ENCODE results near the gene ZNF385C. TPM values are rescaled to one million over a fixed set of nuclear protein-coding genes. Genes with fewer than 3 reads are reported as not detected.
"Not testable (repeated sequence)": the region's sequence is repeated elsewhere in the genome, so short reads cannot be mapped to it uniquely, and the experiment has no call there.

Gene ZNF385C
- total RNA-seq, 1 donor from 2014 or later, result 2.7 TPM

DNA sequence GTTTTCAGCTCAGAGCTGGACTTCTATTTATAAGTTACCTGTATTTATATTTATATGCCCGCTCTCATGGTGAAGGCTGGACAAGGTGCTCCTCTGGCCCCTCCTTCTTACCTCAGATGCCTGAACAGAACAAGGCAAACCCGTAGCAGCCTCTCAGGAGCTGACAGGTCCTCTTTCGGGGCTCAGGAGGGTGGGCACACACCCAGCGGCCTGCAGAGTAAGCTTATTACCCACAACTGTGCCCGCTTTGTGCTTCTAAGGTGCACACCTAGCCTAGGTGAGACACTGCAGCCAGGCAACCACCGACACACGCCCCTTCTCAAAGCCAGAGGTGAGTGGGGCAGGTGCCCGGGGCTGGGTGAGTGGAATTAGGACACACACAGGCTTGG, 73.1 kb downstream of the ZNF385C start:
- DNase-seq (ENCODE audit: low spot score, unreplicated experiment), result no peak
- Mint-ChIP-seq H3K4me3 (ENCODE audit: low read depth) (no peak overlapping the region), H3K36me3 (ENCODE audit: insufficient read depth) (peaks cover 7% of the 10 kb centered on the region), H3K9me3 (ENCODE audit: low read depth) (no peaks in the 10 kb centered on the region), H3K27ac (no peak overlapping the region), H3K4me1 (ENCODE audit: low read depth) (peaks cover 11% of the 10 kb centered on the region), H3K27me3 (peaks cover 4% of the 10 kb centered on the region)
- TF ChIP-seq CTCF (IDR thresholded peaks at IDR 0.05; ENCODE audit: unreplicated experiment), result no peak

- peak overlapping the region; percentile 37 for H3K27ac Mint-ChIP-seq
These were observed 74.5 kb downstream of the ZNF385C start for GRCh38 chr17:42023524-42024349.

DNA sequence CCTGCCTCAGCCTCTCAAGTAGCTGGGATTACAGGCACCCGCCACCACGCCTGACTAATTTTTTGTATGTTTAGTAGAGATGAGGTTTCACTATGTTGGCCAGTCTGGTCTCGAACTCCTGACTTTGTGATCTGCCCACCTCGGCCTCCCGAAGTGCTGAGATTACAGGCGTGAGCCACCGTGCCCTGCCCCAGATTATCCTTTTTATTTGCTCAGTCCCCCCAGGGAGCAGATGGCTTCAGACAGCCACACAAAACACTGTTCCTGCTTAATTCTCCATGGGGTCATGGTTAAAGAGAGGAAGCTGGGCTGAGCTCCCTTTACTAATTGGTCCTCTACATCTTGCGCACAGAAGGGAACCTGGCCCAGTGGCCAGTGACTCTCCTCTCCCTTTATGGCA, 77.4 kb downstream of the ZNF385C start:
- not testable (repeated sequence) for H3K9me3 Mint-ChIP-seq (ENCODE audit: low read depth); H3K27ac Mint-ChIP-seq; DNase-seq (ENCODE audit: low spot score, unreplicated experiment); H3K27me3 Mint-ChIP-seq; H3K36me3 Mint-ChIP-seq (ENCODE audit: insufficient read depth)
- H3K4me3 Mint-ChIP-seq (ENCODE audit: low read depth), result peak overlapping the region; percentile 88
- H3K4me1 Mint-ChIP-seq (ENCODE audit: low read depth), result peaks cover 18% of the 10 kb centered on the region

More at GRCh38 chr17:42023524-42024349, 74.5 kb downstream of the ZNF385C start:
- peaks cover 7% of the 10 kb centered on the region for H3K36me3 Mint-ChIP-seq (ENCODE audit: insufficient read depth)
- H3K27me3 Mint-ChIP-seq, result peaks cover 4% of the 10 kb centered on the region
- no peak overlapping the region for H3K4me3 Mint-ChIP-seq (ENCODE audit: low read depth)
- no peak for TF ChIP-seq CTCF (IDR thresholded peaks at IDR 0.05; ENCODE audit: unreplicated experiment)
- H3K4me1 Mint-ChIP-seq (ENCODE audit: low read depth), result peaks cover 11% of the 10 kb centered on the region
- no peaks in the 10 kb centered on the region for H3K9me3 Mint-ChIP-seq (ENCODE audit: low read depth)
- no peak for DNase-seq (ENCODE audit: low spot score, unreplicated experiment)

GRCh38 chr17:42019509-42020404, 78.5 kb downstream of the ZNF385C start, which contains the start of gene NKIRAS2:
TSS of gene NKIRAS2 (plus strand) at chr17:42020090. CDS start at chr17:42021578, 1,488 bp downstream.
- Mint-ChIP-seq H3K27me3 (no peaks in the 10 kb centered on the region), H3K36me3 (ENCODE audit: insufficient read depth) (peaks cover 5% of the 10 kb centered on the region), H3K4me3 (ENCODE audit: low read depth) (peak within 1 kb of the TSS; percentile 88), H3K9me3 (ENCODE audit: low read depth) (no peaks in the 10 kb centered on the region), H3K27ac (peak within 1 kb of the TSS; percentile 94), H3K4me1 (ENCODE audit: low read depth) (peaks cover 22% of the 10 kb centered on the region)
- peak; percentile 82 for TF ChIP-seq CTCF (IDR thresholded peaks at IDR 0.05; ENCODE audit: unreplicated experiment)
- DNase-seq (ENCODE audit: low spot score, unreplicated experiment), result peak; percentile 92

- H3K4me3 Mint-ChIP-seq (ENCODE audit: low read depth), result peak overlapping the region; percentile 88
- peak overlapping the region; percentile 20 for H3K27ac Mint-ChIP-seq
- no peaks in the 10 kb centered on the region for H3K27me3 Mint-ChIP-seq
- H3K9me3 Mint-ChIP-seq (ENCODE audit: low read depth), result no peaks in the 10 kb centered on the region
- H3K36me3 Mint-ChIP-seq (ENCODE audit: insufficient read depth), result peaks cover 4% of the 10 kb centered on the region
- peaks cover 22% of the 10 kb centered on the region for H3K4me1 Mint-ChIP-seq (ENCODE audit: low read depth)
- DNase-seq (ENCODE audit: low spot score, unreplicated experiment), result no peak
- TF ChIP-seq CTCF (IDR thresholded peaks at IDR 0.05; ENCODE audit: unreplicated experiment), result no peak
These were observed 79.3 kb downstream of the ZNF385C start for GRCh38 chr17:42018988-42019387.
